ENCODE measurements around the gene PRM1. TPM values are rescaled to one million over a fixed set of nuclear protein-coding genes. Genes with fewer than 3 reads are reported as not detected.

The PRM1 gene
- total and polyA plus RNA-seq, 2 of the 13 experiments (the other 11 are each of a cell fraction or from before 2014, with no cell fraction given) = not detected

- TF ChIP-seq PAXIP1 (CRISPR knock-in tag; conservative IDR thresholded peaks at IDR 0.05) (peak; percentile 87), TBP (CRISPR knock-in tag; IDR thresholded peaks at IDR 0.05) (no peak), ZNF501 (CRISPR knock-in tag; IDR thresholded peaks at IDR 0.05) (0 out of 2 replicates have a peak, but pooled peaks have one; percentile 6), PLSCR1 (CRISPR knock-in tag; IDR thresholded peaks at IDR 0.05; ENCODE audit: borderline replicate concordance) (no peak), EEA1 (CRISPR knock-in tag; IDR thresholded peaks at IDR 0.05; ENCODE audit: borderline replicate concordance) (no peak), MZF1 (CRISPR knock-in tag; IDR thresholded peaks at IDR 0.05; ENCODE audit: borderline replicate concordance) (no peak), ZSCAN31 (CRISPR knock-in tag; IDR thresholded peaks at IDR 0.05; ENCODE audit: low read depth) (no peak; the same call in 1 of the 2 replicates), SOX6 (IDR thresholded peaks at IDR 0.05) (no peak), SOX6 (CRISPR knock-in tag; IDR thresholded peaks at IDR 0.05) (peak; percentile 49), ZNF10 (CRISPR knock-in tag; IDR thresholded peaks at IDR 0.05; ENCODE audit: borderline replicate concordance, low read depth) (no peak), THRA (CRISPR knock-in tag; IDR thresholded peaks at IDR 0.05; ENCODE audit: borderline replicate concordance) (no peak), EED (CRISPR knock-in tag; IDR thresholded peaks at IDR 0.05) (no peak), ZNF333 (CRISPR knock-in tag; IDR thresholded peaks at IDR 0.05; ENCODE audit: borderline replicate concordance) (no peak), ZNF800 (CRISPR knock-in tag; IDR thresholded peaks at IDR 0.05) (no peak), SNRNP70 (IDR thresholded peaks at IDR 0.05; ENCODE audit: low read depth, low read length) (no peak), ZNF329 (CRISPR knock-in tag; IDR thresholded peaks at IDR 0.05; ENCODE audit: low read depth) (no peak), ZNF430 (CRISPR knock-in tag; IDR thresholded peaks at IDR 0.05) (0 out of 2 replicates have a peak, but pooled peaks have one; percentile 39), POLR2AphosphoS2 (IDR thresholded peaks at IDR 0.05; ENCODE audit: low read depth, low read length) (no peak), KMT2B (CRISPR knock-in tag; IDR thresholded peaks at IDR 0.05) (no peak), ATF4 (CRISPR knock-in tag; IDR thresholded peaks at IDR 0.05) (no peak), ZNF737 (CRISPR knock-in tag; IDR thresholded peaks at IDR 0.05; ENCODE audit: borderline replicate concordance) (no peak)
Observed at GRCh38 chr16:11270602-11271162, 10.4 kb downstream of the PRM1 start (continued).
